HG02884 (cell line): Measurements from ENCODE around the gene SMCP.
A peak's percentile ranks its signal among the peaks of the same experiment; 100 is the strongest.

ENCODE experiments used
- ATAC-seq: cut with Tn5 transposase; IDR thresholded peaks from one replicate; pipeline ENCODE4 v1.9.1; 2021; ENCODE audit warnings: mild to moderate bottlenecking, moderate library complexity; ENCODE audit not compliant: unreplicated experiment

SMCP gene

DNA sequence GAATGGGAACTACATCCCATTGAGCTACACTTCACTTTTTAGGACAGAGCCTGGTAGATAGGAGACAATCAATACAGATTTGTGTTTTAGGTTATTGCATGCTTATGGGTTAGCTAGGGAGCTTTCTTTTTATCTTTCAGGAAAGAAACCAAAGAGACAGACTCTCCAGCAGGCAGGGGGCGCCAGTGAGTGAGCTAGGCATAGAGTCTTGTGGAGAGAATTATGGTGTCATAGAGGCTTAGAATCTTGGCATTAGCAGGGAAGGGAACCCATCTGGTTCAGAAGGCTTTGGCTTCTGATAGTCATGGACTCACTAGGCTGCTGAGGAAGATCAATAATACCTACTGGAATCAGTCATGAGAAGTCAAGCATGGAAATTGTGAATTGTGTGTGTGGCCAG, at the start of gene SMCP:
Gene SMCP, plus strand, starts transcription at position 281 of the 400 bp plus-strand sequence. CDS start 6,101 bp downstream, outside the sequence.
- no peak for ATAC-seq

DNA sequence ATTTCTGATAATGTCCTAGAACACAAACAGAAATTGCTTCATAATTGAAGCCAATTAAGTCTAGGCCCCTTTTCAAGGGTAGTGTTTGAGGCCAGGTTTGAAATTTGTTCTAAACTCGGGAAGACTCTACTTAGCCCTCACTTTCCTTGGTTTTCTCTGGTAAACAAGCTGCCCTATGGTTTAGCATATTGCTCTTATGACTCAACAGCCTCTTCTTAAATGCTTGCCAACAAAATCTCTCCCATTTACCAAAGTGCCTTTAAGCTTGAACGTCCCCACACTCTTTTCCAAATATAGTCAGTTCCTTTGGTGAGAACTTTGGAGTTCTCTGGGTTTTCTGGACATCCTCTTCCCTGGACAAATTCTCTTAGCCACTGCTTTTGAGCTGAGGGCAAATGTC, 41.3 kb upstream of the SMCP start:
- ATAC-seq: no peak

DNA sequence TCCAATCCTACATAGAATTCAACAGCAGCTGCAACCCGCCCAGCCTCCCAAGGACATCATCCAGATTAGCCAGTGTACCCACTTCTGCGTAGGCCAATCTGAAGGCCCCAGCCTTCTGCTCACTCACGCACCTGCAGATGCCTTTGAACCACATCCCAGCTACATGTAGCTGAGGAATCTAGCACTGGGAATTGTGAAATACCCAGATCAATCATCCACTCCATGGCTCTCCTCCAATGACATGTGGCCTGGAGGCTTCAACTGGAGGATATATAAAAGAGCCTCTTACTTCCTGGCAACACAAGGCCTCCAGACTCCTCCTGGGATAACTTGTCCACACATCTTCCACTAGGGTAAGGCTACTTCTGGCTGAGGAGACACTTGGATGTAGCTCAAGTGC, 35.6 kb upstream of the SMCP start, which contains the start of gene LCE6A:
Gene LCE6A, plus strand, starts transcription at position 301 of the 400 bp plus-strand sequence. CDS start 665 bp downstream, outside the sequence.
- no peak for ATAC-seq

- no peak for ATAC-seq
These were observed 22.5 kb upstream of the SMCP start for GRCh38 chr1:152855661-152856060.

DNA sequence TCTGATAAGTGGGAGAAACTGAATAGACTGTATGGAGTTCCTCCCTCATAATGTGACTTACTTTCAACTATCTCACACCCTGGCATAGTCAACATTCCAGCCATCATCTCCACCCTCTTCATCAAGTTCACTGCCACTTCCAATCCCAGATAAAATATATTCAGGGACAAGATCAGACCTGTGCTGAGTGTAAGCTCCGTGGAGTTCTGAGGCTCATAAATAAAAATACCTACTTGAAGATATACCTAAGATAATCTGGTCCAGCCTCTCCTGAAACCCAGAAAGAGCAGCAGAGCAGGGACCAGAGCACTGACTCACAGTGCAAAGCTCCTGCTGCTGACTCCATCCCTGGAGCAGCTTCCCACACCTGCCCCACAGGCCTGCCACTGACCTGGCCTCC, 20.1 kb upstream of the SMCP start:
- ATAC-seq: no peak

GRCh38 chr1:152859696-152860095, 18.4 kb upstream of the SMCP start, which contains the start of gene LCE7A:
LCE7A (plus strand) TSS chr1:152859996; CDS start chr1:152860698, 702 bp downstream.
- no peak for ATAC-seq

DNA sequence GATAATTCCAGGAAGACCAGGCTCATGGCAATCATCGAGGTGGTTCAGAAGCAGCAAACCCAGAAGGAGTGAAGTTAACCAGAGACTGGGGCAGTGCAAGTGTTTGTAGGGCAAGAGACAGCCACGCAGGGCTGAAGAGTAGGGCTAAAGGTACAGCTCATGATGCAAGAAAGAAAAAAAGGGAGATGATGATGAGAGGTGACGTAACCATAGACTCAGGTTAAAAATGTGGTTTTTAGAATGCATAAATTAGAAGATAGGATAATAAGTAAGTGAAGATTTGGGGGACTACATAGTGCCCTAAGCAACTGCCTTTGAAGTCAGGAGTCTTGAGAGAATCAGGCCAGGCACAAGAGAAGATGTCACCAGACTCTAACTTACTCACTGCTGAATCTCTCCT, 18.0 kb upstream of the SMCP start:
- ATAC-seq: no peak

- ATAC-seq: no peak
These were observed 16.7 kb upstream of the SMCP start for GRCh38 chr1:152861374-152861773.

DNA sequence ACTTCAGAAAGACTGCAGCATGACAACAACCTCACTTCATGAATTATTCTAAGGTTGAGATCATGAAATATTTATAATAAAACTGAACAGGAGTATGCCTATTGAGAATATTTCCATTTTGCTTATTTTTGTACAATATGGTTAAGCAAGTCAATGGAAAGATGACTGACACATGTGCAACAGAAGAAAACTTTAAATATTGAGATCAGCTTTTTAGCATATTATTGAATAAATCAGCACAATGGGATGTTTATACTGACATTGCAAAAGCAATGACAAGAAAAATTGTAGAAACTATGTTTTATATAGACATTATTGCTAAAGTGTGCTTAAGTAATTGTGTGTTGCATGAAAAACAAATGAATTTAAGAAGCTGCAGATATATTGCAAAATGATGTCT, 13.7 kb upstream of the SMCP start:
- no peak for ATAC-seq

DNA sequence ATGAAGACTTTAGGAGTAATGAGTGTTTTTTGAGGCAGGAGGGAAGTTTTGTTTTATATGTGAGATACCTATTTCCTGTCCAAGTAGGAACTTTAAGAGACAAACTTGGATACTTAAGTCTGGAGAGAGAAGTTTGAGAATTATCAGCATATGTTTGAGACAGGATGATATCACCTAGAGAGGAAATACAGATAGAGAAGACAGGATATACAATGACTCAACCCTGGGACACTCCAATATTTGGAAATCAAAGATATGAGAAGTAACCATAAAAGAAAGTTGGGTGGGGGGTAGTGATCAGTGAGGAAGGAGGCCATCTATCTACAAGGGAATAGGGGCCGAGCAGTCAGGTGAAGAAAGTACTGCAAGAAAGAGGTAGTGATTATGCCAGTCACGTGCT, 11.8 kb upstream of the SMCP start:
- ATAC-seq: no peak

DNA sequence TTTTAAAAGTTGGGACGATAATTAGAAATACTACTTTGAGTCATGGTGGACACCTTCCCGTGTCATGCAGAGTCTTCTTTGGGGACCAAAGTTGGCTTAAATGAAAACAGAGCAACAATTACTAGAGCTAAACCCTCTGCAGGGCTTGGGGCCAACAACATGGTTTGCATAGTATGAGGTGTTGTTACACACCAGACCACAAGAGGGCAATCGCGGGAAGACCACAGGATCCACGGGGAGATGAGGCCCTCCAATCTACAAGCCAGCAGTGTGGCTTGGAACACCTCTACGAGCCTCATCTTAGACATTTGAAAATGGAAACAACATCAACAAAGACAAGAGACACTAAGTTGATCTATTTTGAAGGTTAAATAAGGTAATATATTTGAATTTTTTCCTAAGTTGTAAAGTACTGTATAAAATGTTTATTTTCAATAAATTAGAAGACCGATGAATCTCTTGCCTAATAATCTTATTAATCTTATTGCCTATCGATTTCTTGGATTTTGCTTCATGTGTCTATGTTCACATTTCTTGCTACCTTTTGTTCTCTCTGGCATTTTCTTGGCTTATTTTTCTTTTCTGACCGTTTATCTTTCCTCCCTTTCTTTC, 8.2 kb upstream of the SMCP start:
- ATAC-seq: peak; percentile 65

DNA sequence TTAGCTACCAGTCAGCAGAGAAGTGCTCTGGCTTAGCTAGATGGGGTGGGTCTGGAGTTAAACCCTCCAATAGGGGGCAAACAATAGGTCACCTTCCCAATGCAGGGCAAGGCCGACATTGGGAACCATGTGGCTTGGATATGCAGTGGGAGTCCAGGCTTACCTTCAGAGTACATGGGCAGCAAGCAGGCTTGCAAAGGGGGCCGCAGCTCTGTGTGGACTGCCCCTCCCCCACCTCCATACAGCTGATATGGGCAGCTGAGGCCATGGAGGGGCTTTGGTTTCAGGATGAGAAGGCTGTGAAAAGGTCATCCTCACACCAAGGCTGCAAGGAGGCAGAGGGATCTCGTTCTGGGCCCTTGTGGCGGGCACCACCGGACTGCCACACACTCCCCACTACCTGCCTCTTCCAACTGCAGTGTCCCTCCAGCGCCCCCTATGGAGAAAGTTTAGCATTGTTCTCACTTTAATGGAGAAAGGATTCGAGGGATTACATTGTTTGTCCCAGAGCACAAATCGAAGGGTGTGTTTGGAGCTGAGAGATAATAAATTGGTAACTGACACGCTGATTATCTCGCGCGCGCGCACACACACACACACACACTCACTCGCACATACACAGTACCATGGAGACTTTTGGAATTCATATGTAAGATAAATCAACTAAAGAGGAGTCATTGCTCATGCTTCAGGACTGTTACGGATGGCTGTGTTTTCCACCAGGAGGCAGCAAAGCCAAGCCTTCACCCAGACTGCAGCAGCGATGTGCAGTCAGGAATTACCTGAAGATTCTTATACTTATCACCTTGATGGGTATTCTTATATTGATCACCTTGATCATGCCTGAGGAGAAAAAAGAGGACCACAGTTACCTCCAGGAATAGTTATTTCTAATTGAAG, 7.0 kb upstream of the SMCP start:
- ATAC-seq: no peak

DNA sequence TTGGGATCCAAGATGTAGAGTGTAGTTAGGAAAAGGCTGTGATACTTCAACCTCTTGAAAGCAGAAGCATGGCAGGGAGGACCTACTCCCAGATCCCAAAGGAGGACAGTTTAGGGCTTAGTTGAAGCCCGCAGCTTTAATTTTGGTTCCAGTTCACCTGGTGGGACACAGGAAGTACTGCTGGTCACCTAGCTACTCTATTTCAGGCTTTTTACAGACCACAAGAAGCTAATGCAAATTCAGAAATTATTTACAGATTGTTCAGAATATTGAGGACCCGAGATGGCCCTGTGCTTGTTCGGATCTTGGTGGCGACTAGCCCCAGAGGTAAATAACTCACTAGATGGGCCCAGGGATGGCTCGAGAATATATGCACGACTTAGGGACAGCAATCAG, 6.4 kb upstream of the SMCP start:
- ATAC-seq: no peak

DNA sequence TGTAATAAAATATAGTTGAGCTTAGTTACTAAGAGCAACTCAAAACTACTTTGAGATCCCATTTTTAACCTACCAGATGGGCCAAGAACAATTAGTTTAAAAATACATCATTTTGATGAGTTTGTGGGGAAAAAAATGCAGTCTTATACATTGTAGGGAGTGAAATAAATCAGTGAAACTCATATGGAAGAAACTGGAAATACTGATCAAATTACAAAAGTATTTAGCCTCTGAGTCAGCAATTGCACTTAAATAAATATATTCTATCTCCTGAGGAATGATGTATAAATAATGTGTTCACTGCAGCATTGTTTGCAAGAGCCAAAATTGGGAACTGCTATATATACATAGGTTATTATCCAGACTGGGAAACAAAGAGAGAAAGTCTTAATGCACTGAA, 4.6 kb upstream of the SMCP start:
- ATAC-seq: no peak

- ATAC-seq: no peak
These were observed 1.3 kb upstream of the SMCP start for GRCh38 chr1:152876827-152877226.

GRCh38 chr1:152879559-152880198, 1.6 kb downstream of the SMCP start:
- no peak for ATAC-seq

DNA sequence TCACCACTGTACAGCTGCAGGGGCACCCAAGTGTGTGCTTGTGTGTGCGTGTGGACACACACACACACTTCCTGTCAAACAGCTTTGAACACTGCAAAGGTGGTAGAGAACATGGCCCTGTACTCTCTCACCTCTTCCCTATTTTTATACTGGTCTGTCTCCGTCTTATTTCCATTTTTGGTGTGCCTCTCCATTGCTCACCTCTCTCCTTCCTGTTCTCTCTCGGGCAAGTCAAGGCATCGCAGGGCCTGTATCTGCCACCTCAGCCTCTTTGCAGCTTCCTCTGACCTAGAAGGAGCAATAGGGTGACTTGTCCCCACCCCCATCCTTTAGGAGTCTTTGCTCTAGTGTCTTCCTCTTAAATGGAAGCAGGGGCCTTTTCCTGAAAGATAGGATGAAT, 2.2 kb downstream of the SMCP start:
- no peak for ATAC-seq

DNA sequence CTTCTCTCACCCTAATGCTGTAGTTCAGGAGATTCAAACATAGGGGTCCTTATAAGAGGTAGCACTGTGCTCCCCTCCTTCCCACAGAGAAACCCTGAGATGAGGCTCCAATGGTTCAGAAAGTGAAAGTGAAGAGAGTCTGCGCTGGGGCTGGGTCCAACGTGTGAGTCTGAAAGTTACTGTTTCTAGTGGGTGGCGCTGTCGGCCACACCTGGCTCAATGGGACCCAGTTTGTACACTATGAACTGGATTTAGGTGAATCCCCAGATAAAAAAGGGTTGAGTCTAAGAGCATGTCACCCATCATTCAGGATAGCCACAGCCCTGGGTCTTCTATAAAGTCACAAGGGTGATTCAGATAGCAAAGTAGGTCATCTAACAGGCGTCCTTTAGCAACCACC, 2.8 kb downstream of the SMCP start:
- no peak for ATAC-seq

DNA sequence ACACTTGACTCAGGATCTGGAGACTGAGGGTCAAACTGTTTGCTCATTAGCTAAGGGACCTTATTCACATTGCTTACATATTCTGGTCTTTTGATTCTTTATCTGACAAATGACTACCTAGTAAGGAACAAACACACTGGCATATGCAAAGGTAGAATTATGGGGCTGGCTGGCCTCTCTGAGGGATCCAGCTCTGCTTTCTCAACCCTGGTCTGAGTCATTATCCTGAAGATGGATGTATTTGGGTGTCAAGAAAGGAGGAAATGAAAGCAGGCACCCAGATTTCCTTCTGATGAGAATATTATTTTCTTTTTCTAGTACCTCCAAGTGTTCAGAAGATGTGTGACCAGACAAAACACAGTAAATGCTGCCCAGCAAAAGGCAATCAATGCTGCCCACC, 6.0 kb downstream of the SMCP start:
- ATAC-seq: no peak

DNA sequence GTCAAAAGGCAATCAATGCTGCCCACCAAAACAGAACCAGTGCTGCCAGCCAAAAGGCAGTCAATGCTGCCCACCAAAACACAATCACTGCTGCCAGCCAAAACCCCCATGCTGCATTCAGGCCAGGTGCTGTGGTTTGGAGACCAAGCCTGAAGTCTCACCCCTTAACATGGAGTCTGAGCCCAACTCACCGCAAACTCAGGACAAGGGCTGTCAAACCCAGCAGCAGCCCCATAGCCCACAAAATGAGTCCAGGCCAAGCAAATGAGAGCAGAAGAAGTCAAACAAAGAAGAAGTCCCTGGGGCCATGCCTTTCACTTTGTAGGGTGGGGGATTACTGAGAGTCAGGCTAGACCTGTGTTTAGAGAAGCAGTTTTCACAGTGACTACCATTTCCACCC, 6.4 kb downstream of the SMCP start:
- no peak for ATAC-seq

DNA sequence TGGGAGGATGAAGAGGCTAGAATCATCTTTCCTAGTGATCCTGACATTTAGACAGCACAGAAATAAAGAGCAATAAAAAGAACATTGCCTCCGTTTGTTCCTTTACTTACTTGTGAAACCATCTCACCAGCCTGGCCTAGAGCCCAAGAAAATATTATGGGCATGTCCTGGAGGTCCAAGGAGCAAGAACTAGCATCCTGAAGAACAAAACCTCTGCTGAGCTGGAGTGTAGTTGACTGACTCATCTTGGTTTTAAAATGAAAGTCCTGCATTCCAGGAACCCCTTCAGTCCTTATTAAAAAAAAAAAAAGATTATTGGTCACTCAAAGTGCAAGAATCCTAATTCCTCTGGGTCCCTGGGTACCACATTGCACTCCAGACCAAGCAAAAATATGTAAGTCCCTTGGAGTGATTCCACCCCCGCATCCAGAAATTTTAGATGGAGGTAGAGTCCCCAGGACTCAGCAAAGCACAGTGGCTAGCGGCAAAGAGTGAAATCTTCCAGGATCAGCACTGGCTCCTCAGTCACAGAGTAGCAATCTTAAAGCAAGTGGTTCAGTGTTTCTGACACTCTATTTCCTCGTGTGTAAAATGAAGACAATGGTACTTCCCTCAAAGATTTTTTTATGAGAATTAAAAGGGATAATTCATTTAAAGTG, 7.0 kb downstream of the SMCP start:
- ATAC-seq: no peak
